C4-2B (cell line): ENCODE data around the gene VWC2.
"Not testable (repeated sequence)": the region's sequence is repeated elsewhere in the genome, so short reads cannot be mapped to it uniquely, and the experiment has no call there.

Source experiments
- H3K27ac ChIP-seq: fragments of 450-650 bp; 2 replicates; pipeline ENCODE4 v1.5.1; 2017
- CTCF ChIP-seq: fragments of 450-650 bp; conservative IDR thresholded peaks from 2 replicates; pipeline ENCODE4 v1.5.1; 2017; ENCODE audit warnings: mild to moderate bottlenecking
- ZFX ChIP-seq: fragments of 450-650 bp; IDR thresholded peaks from 2 replicates; pipeline ENCODE4 v1.6.1; 2017

VWC2 gene

DNA sequence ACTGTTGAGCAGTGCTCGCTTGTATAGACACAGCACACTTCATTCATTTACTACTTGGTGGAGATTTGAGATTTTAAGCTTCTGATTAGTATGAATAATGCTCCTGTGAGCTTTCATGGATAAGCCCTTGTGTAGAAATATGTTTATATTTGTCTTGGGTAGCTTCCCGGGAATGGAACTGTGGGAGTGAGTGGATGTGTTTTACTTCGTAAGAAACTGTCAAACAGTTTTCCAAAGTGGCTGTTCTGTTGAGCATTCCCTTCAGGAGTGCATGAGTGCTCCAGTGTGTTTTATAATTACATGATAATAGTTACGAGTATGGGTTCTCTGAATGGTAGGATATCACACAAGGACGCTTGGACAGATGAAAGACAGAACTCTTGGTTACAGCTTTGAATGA lies 49.4 kb downstream of the VWC2 start:
- TF ChIP-seq ZFX (no peak), CTCF (no peak)
- H3K27ac ChIP-seq: no peak overlapping the region

DNA sequence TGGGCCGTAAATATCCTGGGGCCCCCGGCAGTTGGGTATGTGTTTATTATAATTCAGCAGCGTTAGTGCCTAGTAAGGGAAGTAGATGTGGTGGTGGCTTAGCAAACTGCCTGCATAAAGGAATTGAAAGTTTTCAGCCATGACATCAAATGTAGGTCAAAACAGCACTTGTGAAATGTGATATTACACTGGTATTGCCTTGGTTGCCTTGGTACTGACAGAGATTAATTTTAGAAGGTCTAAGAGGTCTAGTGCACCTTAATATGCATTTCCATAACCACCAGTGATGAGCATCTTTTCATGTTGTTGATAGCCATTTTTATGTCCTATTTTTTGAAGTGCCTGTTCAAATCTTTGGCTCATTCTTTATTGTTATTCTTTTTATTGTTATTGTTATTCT lies 50.1 kb downstream of the VWC2 start:
- TF ChIP-seq ZFX (no peak), CTCF (no peak)

DNA sequence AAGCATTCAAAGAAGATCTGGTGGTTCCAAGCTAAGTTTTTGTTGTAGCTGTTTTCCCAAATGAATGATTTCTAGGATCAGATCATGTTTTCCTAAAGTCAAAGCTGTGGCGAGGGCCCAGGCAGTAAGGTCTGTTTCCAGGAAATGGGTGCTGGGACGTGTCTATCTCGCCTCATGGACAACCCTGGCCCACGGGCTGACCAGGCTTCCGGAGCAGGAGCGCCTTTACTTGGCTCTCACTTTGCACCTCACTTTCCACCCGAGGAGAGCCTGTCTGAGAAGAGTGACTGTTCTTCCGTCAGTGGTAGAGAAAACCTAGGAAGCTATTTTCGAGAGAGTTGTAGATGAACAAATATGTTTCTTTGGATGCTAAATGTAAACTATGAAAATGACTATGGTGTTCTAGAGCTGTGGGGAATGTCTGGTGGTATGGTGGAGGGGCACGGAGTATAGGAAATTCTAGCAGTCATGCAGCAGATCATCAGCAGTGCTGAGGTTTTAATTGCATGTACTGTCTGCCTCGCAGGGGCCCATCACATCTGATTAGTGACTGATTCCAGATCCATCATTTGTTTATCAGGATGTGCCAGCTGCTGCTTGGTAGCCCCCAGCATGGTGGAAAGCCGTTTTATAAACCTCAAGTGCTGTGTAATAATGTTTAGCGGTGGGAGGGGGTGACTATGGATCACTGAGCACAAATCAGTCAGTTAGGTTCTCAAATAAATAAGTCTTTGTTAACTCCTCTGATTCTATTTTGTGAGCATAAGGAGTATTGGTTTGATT lies 66.6 kb downstream of the VWC2 start:
- no peak for TF ChIP-seq CTCF
- no peak for TF ChIP-seq ZFX
- H3K27ac ChIP-seq: no peak overlapping the region

More for the DNA sequence above, 50.1 kb downstream of the VWC2 start:
- no peak overlapping the region for H3K27ac ChIP-seq

- TF ChIP-seq ZFX (no peak), CTCF (no peak)
- no peak overlapping the region for H3K27ac ChIP-seq
Observed at GRCh38 chr7:49840751-49841405, 67.4 kb downstream of the VWC2 start.

GRCh38 chr7:49845626-49846025 lies 72.2 kb downstream of the VWC2 start:
- H3K27ac ChIP-seq: no peak overlapping the region
- TF ChIP-seq CTCF: no peak
- TF ChIP-seq ZFX: no peak

- TF ChIP-seq ZFX (no peak), CTCF (no peak)
- no peak overlapping the region for H3K27ac ChIP-seq
Observed at GRCh38 chr7:49848211-49848841, 74.9 kb downstream of the VWC2 start.

GRCh38 chr7:49850921-49851613 lies 77.6 kb downstream of the VWC2 start:
- H3K27ac ChIP-seq: no peak overlapping the region
- TF ChIP-seq ZFX (no peak), CTCF (peak; percentile 22)

- H3K27ac ChIP-seq: not testable (repeated sequence)
Observed at GRCh38 chr7:49851614-49851934, 78.1 kb downstream of the VWC2 start.
